GM10847 (cell line): ENCODE measurements around the gene GPR22.

Source experiments
- POLR2A ChIP-seq: IDR thresholded peaks from 2 replicates; pipeline ENCODE4 v1.6.1; 2011; ENCODE audit not compliant: insufficient read length; ENCODE audit errors: extremely low read depth

The GPR22 gene

GRCh38 chr7:107469929-107470328 lies at the start of gene GPR22:
Gene GPR22 (plus strand): TSS chr7:107470057. CDS start chr7:107474061, 4,004 bp downstream.
- TF ChIP-seq POLR2A = no peak

GRCh38 chr7:107427462-107427861 lies 42.4 kb upstream of the GPR22 start:
- TF ChIP-seq POLR2A = no peak

GRCh38 chr7:107428642-107429041 lies 41.2 kb upstream of the GPR22 start:
- no peak for TF ChIP-seq POLR2A

GRCh38 chr7:107430057-107430456 lies 39.8 kb upstream of the GPR22 start:
- no peak for TF ChIP-seq POLR2A

- no peak for TF ChIP-seq POLR2A
Measured at GRCh38 chr7:107432261-107432660, 37.6 kb upstream of the GPR22 start.

- TF ChIP-seq POLR2A = no peak
Measured at GRCh38 chr7:107435749-107436148, 34.1 kb upstream of the GPR22 start.

GRCh38 chr7:107439025-107439424 lies 30.8 kb upstream of the GPR22 start:
- TF ChIP-seq POLR2A = no peak

- TF ChIP-seq POLR2A = no peak
Measured at GRCh38 chr7:107441581-107442422, 28.1 kb upstream of the GPR22 start.

GRCh38 chr7:107442678-107443077 lies 27.2 kb upstream of the GPR22 start:
- TF ChIP-seq POLR2A = no peak

- TF ChIP-seq POLR2A = no peak
Measured at GRCh38 chr7:107446531-107446930, 23.3 kb upstream of the GPR22 start.

GRCh38 chr7:107446988-107447387 lies 22.9 kb upstream of the GPR22 start:
- no peak for TF ChIP-seq POLR2A

- no peak for TF ChIP-seq POLR2A
Measured at GRCh38 chr7:107450970-107451369, 18.9 kb upstream of the GPR22 start.

GRCh38 chr7:107453388-107453787 lies 16.5 kb upstream of the GPR22 start:
- no peak for TF ChIP-seq POLR2A

- TF ChIP-seq POLR2A = no peak
Measured at GRCh38 chr7:107461938-107462533, 7.8 kb upstream of the GPR22 start.

GRCh38 chr7:107463139-107464078 lies 6.4 kb upstream of the GPR22 start:
- no peak for TF ChIP-seq POLR2A
